Measurements from ENCODE around the gene DAB2IP.
"Not testable (repeated sequence)": the region's sequence is repeated elsewhere in the genome, so short reads cannot be mapped to it uniquely, and the experiment has no call there.

DAB2IP gene

GRCh38 chr9:121731919-121732318 is 80.5 kb downstream of the DAB2IP start:
- no peak for DNase-seq

- DNase-seq, result no peak
Observed at GRCh38 chr9:121732389-121732788, 81.0 kb downstream of the DAB2IP start.

- no peak for DNase-seq
Observed at GRCh38 chr9:121732886-121733285, 81.5 kb downstream of the DAB2IP start.

- no peak for DNase-seq
Observed at GRCh38 chr9:121734465-121734864, 83.0 kb downstream of the DAB2IP start.

- no peak for DNase-seq
Observed at GRCh38 chr9:121735065-121735792, 83.8 kb downstream of the DAB2IP start.

- DNase-seq, result no peak
Observed at GRCh38 chr9:121735793-121736770, 84.6 kb downstream of the DAB2IP start.

GRCh38 chr9:121736934-121737462 is 85.6 kb downstream of the DAB2IP start:
- DNase-seq, result no peak

- DNase-seq, result no peak
Observed at GRCh38 chr9:121737481-121737931, 86.1 kb downstream of the DAB2IP start.

GRCh38 chr9:121738411-121738810 is 87.0 kb downstream of the DAB2IP start:
- DNase-seq, result no peak

GRCh38 chr9:121738968-121739367 is 87.5 kb downstream of the DAB2IP start:
- no peak for DNase-seq

- DNase-seq, result no peak
Observed at GRCh38 chr9:121739971-121740370, 88.5 kb downstream of the DAB2IP start.

GRCh38 chr9:121741228-121741918 is 89.9 kb downstream of the DAB2IP start:
- no peak for DNase-seq

- DNase-seq, result not testable (repeated sequence)
Observed at GRCh38 chr9:121741919-121742283, 90.5 kb downstream of the DAB2IP start.

GRCh38 chr9:121742923-121743322 is 91.5 kb downstream of the DAB2IP start:
- no peak for DNase-seq

- DNase-seq, result no peak
Observed at GRCh38 chr9:121743441-121744001, 92.1 kb downstream of the DAB2IP start.

GRCh38 chr9:121744002-121744686 is 92.7 kb downstream of the DAB2IP start:
- DNase-seq, result peak; percentile 26

- DNase-seq, result no peak
Observed at GRCh38 chr9:121744687-121745395, 93.4 kb downstream of the DAB2IP start.

GRCh38 chr9:121745396-121745695 is 93.9 kb downstream of the DAB2IP start:
- DNase-seq, result no peak

GRCh38 chr9:121746411-121746810 is 95.0 kb downstream of the DAB2IP start:
- no peak for DNase-seq

- DNase-seq, result no peak
Observed at GRCh38 chr9:121746866-121747265, 95.4 kb downstream of the DAB2IP start.

- DNase-seq, result no peak
Observed at GRCh38 chr9:121748074-121748473, 96.6 kb downstream of the DAB2IP start.
